Muscle of back (tissue), 13 donors: Measurements from ENCODE around the gene GADD45G. TPM values are rescaled to one million over a fixed set of nuclear protein-coding genes. Genes with fewer than 3 reads are reported as not detected.

Experiments used
- DNase-seq, 3 donors: peaks; one replicate each; pipeline versions ENCODE4 v3.0.0 to v3.0.0-alpha.2; 2013
- long read RNA-seq, 9 donors: transcript quantifications; one replicate each; lab custom pipeline, GENCODE V29; 2026
- polyA plus RNA-seq, 10 donors: library from polyadenylated mRNA; unstranded; fragments of 120-200 nt; gene quantifications; one replicate each; pipeline ENCODE4 v1.2.1, GENCODE V29; 2013; ENCODE audit not compliant: insufficient read length in 10 of 10

Gene GADD45G
- 10 to 100 TPM in 2 of 10 donors, 1 to 10 TPM in 8; 6.6 to 14.0 (median 8.4) TPM for polyA plus RNA-seq
- long read RNA-seq, donor 1, transcript GADD45G-201 (4 exons, 1,065 nt) = major isoform, 7 of 7 reads
- long read RNA-seq, donor 1, partial matches to known transcripts = 0 of 7 reads
- long read RNA-seq, donor 1, other reads (novel, unspliced or antisense) = 0 of 7 reads
- long read RNA-seq, donor 2, transcript GADD45G-201 (4 exons, 1,065 nt) = major isoform, 8 of 8 reads
- long read RNA-seq, donor 2, partial matches to known transcripts = 0 of 8 reads
- long read RNA-seq, donor 2, other reads (novel, unspliced or antisense) = 0 of 8 reads
- long read RNA-seq, donor 3 = 0 reads
- long read RNA-seq, donor 4, transcript GADD45G-201 (4 exons, 1,065 nt) = major isoform, 6 of 6 reads
- long read RNA-seq, donor 4, partial matches to known transcripts = 0 of 6 reads
- long read RNA-seq, donor 4, other reads (novel, unspliced or antisense) = 0 of 6 reads
- long read RNA-seq, donor 5, transcript GADD45G-201 (4 exons, 1,065 nt) = major isoform, 7 of 8 reads
- long read RNA-seq, donor 5, partial matches to known transcripts = 0 of 8 reads
- long read RNA-seq, donor 5, other reads (novel, unspliced or antisense) = 0 of 8 reads
- long read RNA-seq, donor 6, partial matches to known transcripts = 0 of 1 reads
- long read RNA-seq, donor 6, other reads (novel, unspliced or antisense) = 0 of 1 reads
- long read RNA-seq, donor 7, transcript GADD45G-201 (4 exons, 1,065 nt) = major isoform, 5 of 5 reads
- long read RNA-seq, donor 7, partial matches to known transcripts = 0 of 5 reads
- long read RNA-seq, donor 7, other reads (novel, unspliced or antisense) = 0 of 5 reads
- long read RNA-seq, donor 8 = 0 reads
- long read RNA-seq, donor 9, partial matches to known transcripts = 0 of 1 reads
- long read RNA-seq, donor 9, other reads (novel, unspliced or antisense) = 0 of 1 reads

GRCh38 chr9:89604729-89605464 lies at the start of gene GADD45G:
Gene GADD45G, plus strand, starts transcription at chr9:89605012. Its CDS starts 110 bp downstream, at chr9:89605122.
- DNase-seq = peak; percentile 82 to 94 (median 88)

GRCh38 chr9:89555036-89555415 lies 49.8 kb upstream of the GADD45G start:
- DNase-seq = no peak

GRCh38 chr9:89555451-89556375 lies 49.1 kb upstream of the GADD45G start:
- DNase-seq = no peak

GRCh38 chr9:89558196-89558899 lies 46.5 kb upstream of the GADD45G start:
- no peak for DNase-seq

GRCh38 chr9:89558948-89559347 lies 45.9 kb upstream of the GADD45G start:
- DNase-seq = no peak

- no peak for DNase-seq
These were observed 42.5 kb upstream of the GADD45G start for GRCh38 chr9:89562186-89562814.

- DNase-seq = no peak
These were observed 41.1 kb upstream of the GADD45G start for GRCh38 chr9:89563571-89564345.

GRCh38 chr9:89564346-89564878 lies 40.4 kb upstream of the GADD45G start:
- no peak for DNase-seq

- DNase-seq = no peak
These were observed 37.2 kb upstream of the GADD45G start for GRCh38 chr9:89567649-89568048.

- DNase-seq = no peak
These were observed 30.5 kb upstream of the GADD45G start for GRCh38 chr9:89574309-89574708.

- peak in 1 of 3 donors; percentile 48 for DNase-seq
These were observed 28.4 kb upstream of the GADD45G start for GRCh38 chr9:89576404-89576839.

GRCh38 chr9:89577363-89577762 lies 27.4 kb upstream of the GADD45G start:
- no peak for DNase-seq

GRCh38 chr9:89579741-89580385 lies 24.9 kb upstream of the GADD45G start:
- no peak for DNase-seq

GRCh38 chr9:89586311-89586710 lies 18.5 kb upstream of the GADD45G start:
- no peak for DNase-seq

- DNase-seq = no peak
These were observed 16.4 kb upstream of the GADD45G start for GRCh38 chr9:89588271-89588879.

GRCh38 chr9:89590415-89590814 lies 14.4 kb upstream of the GADD45G start:
- DNase-seq = no peak
